Measurements from ENCODE around the gene ORC4.

ORC4 gene

GRCh38 chr2:147989809-147990403, 30.6 kb downstream of the ORC4 start:
- in situ Hi-C loops (cut with MboI; ENCODE audit: low sequenced_read_pairs, unreplicated experiment): loop anchor here (10.0 to 25.0 kb wide), 3 partner anchors 535 to 1572 kb away; no protein-coding TSS in a partner anchor
- peak; percentile 37 for TF ChIP-seq CTCF (IDR thresholded peaks at IDR 0.05; ENCODE audit: borderline replicate concordance, control extremely low read depth, extremely low read depth, insufficient read depth, missing control alignments)
- peak; percentile 55 for DNase-seq (ENCODE audit: low spot score)

DNA sequence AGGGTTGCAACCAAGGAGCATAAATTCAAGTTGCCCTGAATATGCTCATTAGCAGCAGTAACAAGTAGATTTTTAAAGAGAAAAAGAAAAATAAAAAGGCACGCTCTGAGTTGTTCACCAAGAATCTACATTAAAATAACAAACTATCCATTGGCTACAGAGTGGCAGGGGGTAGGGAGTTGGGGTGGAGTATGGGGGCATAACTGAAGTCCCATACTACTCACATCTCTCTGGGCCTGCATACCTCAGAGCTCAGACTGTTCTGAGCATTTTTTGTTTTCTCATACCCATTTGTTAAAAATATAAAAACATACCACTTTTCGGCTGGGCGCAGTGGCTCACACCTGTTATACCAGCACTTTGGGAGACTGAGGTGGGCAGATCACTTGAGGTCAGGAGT, 31.4 kb downstream of the ORC4 start:
- no peak for TF ChIP-seq CTCF (IDR thresholded peaks at IDR 0.05; ENCODE audit: borderline replicate concordance, control extremely low read depth, extremely low read depth, insufficient read depth, missing control alignments)
- in situ Hi-C loops (cut with MboI; ENCODE audit: low sequenced_read_pairs, unreplicated experiment): loop anchor here (25.0 kb wide), 2 partner anchors 998 to 1573 kb away; no protein-coding TSS in a partner anchor
- DNase-seq (ENCODE audit: low spot score): no peak

DNA sequence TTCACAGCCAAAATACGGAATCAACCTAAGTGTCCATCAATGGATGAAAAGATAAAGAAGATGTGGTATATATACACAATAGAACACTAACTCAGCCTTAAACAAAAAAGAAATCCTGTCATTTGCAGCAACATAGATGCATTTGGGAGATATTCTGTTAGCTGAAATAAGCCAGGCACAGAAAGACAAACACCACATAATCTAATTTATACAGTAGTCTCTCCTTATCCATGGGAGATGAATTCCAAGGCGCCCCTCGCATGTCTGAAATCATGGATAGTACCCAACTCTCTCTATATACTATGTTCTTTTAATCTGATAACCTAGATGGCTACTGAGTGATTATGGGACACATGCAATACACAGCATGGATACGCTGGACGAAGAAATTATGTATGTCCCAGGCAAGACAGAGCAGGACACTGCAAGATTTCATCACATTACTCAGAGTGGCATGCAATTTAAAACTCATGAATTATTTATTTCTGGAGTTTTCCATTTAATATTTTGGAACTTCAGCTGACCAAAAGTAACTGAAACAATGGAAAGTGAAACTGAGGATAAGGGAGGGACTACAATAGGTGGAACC, 39.5 kb downstream of the ORC4 start:
- DNase-seq (ENCODE audit: low spot score): no peak
- in situ Hi-C loops (cut with MboI; ENCODE audit: low sequenced_read_pairs, unreplicated experiment): loop anchor here (25.0 kb wide), 2 partner anchors 1006 to 1581 kb away; no protein-coding TSS in a partner anchor
- no peak for TF ChIP-seq CTCF (IDR thresholded peaks at IDR 0.05; ENCODE audit: borderline replicate concordance, control extremely low read depth, extremely low read depth, insufficient read depth, missing control alignments)

GRCh38 chr2:147977679-147978078, 42.9 kb downstream of the ORC4 start:
- in situ Hi-C loops (cut with MboI; ENCODE audit: low sequenced_read_pairs, unreplicated experiment): loop anchor here (25.0 kb wide), 2 partner anchors 1010 to 1585 kb away; no protein-coding TSS in a partner anchor
- no peak for TF ChIP-seq CTCF (IDR thresholded peaks at IDR 0.05; ENCODE audit: borderline replicate concordance, control extremely low read depth, extremely low read depth, insufficient read depth, missing control alignments)
- no peak for DNase-seq (ENCODE audit: low spot score)

DNA sequence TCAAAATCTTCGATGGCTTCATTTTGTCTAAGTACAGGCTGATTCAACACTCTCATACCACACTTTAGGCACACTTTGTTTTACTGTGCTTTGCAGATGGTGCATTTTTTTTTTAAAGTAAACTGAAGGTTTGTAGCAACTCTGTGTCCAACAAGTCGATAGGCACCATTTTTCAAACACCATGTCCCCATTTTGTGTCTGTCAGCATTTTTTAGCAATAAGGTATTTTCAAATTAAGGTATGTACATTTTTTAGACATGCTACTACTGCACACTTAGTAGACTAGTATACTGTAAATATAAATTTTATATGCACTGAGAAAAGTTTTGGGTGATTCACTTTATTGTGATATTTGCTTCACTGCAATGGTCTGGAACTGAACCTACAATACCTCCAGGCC, 44.4 kb downstream of the ORC4 start:
- in situ Hi-C loops (cut with MboI; ENCODE audit: low sequenced_read_pairs, unreplicated experiment): loop anchor here (25.0 kb wide), 2 partner anchors 1011 to 1586 kb away; no protein-coding TSS in a partner anchor
- TF ChIP-seq CTCF (IDR thresholded peaks at IDR 0.05; ENCODE audit: borderline replicate concordance, control extremely low read depth, extremely low read depth, insufficient read depth, missing control alignments): no peak
- DNase-seq (ENCODE audit: low spot score): no peak

- TF ChIP-seq CTCF (IDR thresholded peaks at IDR 0.05; ENCODE audit: borderline replicate concordance, control extremely low read depth, extremely low read depth, insufficient read depth, missing control alignments): no peak
- DNase-seq (ENCODE audit: low spot score): no peak
- in situ Hi-C loops (cut with MboI; ENCODE audit: low sequenced_read_pairs, unreplicated experiment): no loop called here
Observed at GRCh38 chr2:147968571-147968970, 52.0 kb downstream of the ORC4 start.
